Measurements from ENCODE around the gene ANHX. TPM values are rescaled to one million over a fixed set of nuclear protein-coding genes. Genes with fewer than 3 reads are reported as not detected.
"Not testable (repeated sequence)": the region's sequence is repeated elsewhere in the genome, so short reads cannot be mapped to it uniquely, and the experiment has no call there.

The ANHX gene
- not detected for total RNA-seq

DNA sequence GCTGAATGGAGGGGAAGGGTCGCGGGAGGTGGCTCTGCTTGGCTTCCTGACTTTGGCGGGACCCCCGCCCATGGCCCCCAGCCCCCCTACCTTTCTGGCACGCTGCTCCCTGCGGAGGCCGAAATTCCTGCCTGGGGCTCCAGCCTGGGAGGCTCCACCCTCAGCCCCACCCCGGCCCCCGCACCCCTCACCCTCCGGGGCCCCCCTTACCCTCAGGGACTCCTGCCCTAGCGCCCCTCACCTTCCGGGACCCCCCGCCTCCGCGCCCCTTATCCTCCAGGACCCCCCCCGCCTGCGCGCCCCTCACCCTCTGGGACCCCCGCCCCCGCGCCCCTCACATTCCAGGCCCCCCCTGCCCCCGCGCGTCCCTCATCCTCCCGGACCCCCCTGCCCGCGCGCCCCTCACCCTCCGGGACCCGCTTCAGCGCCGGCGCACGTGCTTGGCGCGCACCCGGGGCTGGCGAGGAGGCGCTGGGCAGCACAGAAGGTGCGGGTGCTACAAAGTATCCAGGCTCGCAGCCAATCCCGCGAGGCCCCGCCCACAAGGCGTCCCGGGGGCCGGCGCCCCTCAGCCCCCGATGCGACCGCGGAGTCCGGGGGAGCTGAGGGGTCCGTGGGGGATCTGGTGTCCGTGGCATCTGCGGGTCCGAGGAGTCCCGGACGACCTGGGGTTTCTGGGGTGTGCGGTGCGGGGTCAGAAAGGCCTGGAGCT, at the start of gene ANHX:
Gene ANHX, minus strand, starts transcription at position 477 of the 712 bp plus-strand sequence. CDS start 1,521 bp downstream, outside the sequence.
- DNase-seq (ENCODE audit: low spot score), result no peak

DNA sequence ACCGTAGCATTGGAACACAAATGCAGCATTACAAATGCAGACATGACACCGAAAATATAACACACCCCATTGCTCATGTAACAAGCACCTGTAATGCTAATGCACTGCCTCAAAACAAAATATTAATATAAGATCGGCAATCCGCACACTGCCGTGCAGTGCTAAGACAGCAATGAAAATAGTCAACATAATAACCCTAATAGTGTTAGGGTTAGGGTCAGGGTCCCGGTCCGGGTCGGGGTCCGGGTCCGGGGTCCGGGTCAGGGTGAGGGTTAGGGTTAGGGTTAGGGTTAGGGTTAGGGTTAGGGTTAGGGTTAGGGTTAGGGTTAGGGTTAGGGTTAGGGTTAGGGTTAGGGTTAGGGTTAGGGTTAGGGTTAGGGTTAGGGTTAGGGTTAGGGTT, 29.0 kb upstream of the ANHX start:
- not testable (repeated sequence) for DNase-seq (ENCODE audit: low spot score)

DNA sequence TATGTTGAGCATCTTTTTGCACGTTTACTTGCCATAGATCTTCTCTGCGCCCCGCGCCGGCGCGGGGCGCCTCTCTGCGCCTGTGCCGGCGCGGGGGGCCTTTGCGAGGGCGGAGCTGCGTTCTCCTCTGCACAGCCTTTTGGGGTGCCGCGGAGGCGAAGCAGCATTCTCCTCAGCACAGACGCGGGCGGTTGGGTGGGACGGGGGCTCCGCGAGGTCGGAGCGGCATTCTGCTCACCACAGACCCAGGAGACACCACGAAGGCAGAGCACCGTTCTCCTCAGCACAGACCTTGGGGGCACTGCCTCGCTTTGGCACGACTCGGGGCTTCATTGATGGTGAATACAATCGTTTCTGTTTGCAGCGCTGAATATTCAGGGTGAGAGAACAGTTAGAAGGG, 28.5 kb upstream of the ANHX start:
- DNase-seq (ENCODE audit: low spot score), result no peak

DNA sequence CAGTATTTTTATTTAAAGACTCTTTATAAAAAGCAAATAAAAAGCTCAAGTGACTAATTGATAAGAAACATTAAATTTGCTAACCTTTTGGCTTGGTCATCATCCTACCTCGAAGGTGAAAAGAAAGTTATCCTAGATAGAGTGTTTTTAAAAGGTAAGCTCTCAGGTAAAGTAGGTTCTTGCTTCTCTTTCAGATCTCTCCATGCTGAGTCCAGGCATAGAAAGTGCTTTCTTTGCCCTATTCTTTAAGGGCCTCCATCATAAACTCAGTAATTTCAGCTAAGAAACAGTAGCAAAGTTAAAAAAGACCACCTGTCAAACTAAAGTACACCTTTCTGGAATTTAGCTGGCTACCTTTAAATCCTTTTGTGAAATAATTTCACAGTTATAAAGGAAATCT, 20.6 kb upstream of the ANHX start:
- DNase-seq (ENCODE audit: low spot score), result no peak

DNA sequence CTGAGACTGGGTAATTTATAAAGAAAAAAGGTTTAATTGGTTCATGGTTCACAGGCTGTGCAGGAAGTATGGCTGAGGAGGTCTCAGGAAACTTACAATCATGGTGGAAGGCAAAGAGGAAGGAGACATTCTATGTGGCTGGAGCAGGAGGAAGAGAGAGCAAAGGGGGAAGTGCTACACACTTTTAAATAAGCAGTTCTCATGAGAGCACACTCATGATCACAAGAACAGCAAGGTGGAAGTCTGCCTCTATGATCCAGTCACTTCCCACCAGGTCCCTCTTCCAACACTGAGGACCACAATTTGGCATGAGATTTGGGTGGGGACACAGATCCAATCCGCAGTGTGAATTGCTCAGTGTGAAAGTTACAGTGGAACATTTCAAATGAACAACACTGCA, 20.2 kb upstream of the ANHX start:
- not testable (repeated sequence) for DNase-seq (ENCODE audit: low spot score)

DNA sequence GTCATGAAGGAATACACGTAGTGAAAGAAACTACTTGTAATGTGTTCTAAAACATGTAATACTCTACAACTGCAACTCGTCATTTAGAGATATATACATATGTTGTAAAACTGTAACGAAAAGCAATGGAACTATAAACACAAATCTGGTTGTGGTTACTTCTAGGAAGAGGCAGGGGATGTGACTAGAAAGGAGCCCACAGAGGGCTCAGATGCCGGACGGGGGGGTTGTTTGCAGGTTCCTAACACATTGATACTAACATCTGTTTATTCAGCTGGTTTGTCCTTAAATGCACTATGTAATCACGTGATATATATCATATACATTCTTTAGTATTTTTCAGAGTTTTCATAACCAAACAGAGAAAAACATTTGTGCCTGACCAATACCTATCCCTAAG, 16.1 kb upstream of the ANHX start:
- no peak for DNase-seq (ENCODE audit: low spot score)

DNA sequence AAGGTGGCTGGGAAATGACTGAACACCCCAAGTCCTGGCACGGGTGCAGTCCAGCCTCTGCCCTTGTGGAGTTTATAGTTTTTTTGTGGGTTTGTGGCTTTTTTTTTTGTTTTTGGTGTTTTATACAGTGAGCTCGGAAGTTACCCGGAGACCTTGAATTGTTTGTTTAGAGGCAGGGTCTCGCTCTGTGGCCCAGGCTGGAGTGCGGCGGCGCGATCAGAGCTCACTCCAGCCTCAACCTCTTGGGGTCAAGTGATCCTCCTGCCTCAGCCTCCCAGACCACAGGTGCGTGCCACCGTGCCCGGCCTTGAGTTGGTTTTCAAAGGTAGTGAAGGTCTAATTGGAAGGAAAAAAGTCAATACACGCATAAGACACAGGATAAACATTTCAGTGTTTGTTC, 879 bp upstream of the ANHX start:
- no peak for DNase-seq (ENCODE audit: low spot score)

DNA sequence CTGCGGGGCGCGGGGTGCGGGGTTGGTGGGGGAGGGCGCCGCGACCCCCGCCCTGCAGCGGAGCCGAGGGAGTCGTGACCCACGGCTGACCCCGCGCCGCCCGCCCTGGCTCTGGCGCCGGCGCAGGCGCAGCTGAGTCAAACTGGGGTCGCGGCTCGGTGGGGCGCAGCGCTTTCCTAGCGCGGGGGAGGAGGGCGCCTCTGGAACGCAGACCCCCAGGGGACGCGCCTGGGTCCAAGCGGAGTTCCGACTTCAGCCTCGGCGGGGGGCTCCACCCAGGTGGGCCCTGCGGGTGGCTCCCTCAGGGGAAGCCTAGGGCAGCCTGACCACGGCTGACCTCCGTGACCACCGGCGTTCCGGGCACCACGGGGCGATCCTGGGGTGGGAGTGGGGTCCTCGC, 467 bp upstream of the ANHX start:
- DNase-seq (ENCODE audit: low spot score), result no peak

DNA sequence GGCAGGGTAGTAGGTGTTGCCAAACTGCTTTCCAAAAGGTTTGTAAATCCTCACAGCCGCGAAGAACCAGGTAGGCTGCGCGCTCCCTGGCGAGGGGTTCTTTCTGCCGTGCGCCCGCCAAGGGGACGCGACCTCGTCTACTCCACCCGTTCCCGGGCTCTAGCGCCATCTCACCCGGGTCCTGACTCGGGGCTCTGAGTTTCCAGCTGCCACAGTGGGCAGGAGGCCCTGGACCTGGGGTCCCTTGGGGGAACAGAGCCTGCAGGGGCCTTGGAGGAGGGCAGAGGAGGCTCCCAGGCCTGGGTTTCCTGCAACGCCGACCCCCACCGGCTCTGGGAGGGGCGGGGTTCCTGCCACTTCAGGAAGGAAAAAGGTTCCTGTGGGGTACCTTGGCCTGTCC, 706 bp downstream of the ANHX start:
- no peak for DNase-seq (ENCODE audit: low spot score)

DNA sequence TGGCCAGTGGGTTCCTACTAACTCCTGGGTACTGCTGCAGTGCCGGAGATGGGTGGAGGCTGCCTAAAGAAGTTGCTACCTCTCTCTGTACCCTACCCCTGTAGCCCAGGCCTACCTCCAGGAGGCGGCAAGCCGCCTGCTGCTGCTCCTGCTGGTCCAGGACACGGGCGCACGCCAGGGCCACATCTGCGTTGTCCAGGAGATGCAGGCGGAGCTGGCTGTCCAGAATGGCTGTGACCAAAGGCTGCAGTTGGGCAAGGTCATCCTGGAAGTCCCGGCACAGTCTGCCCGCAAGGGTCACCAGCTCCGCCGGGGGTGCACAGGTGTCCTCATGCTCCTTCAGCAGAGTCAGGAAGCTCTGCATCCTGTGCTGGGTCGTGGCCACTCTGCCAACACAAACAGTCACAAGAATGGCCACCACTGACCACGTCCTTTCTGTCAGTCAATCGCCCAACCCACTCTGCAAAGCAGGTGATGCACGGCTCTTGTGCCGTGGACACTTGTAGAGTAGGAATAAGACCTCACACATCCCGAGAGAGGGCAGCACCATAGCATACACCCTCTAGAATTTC, 1.6 kb downstream of the ANHX start:
- DNase-seq (ENCODE audit: low spot score), result no peak

DNA sequence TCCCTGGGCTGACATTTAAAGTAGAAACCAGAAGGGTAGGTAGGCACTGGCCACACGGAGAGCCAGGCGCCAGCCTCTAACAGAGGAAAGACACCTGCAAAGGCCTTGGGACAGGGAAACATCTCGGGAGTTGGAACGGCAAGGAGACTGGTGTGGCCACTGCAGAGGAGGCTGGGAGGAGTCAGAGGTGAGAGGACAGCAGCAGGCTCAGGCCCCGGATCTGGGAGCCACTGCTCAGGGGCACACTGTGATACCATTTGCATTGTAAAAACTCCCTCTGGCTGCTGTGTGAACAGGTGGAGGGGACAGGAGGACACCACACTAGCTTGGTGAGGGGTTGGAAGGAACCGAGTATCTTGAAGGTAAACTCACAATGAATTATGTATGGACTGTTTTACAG, 2.7 kb downstream of the ANHX start:
- no peak for DNase-seq (ENCODE audit: low spot score)

DNA sequence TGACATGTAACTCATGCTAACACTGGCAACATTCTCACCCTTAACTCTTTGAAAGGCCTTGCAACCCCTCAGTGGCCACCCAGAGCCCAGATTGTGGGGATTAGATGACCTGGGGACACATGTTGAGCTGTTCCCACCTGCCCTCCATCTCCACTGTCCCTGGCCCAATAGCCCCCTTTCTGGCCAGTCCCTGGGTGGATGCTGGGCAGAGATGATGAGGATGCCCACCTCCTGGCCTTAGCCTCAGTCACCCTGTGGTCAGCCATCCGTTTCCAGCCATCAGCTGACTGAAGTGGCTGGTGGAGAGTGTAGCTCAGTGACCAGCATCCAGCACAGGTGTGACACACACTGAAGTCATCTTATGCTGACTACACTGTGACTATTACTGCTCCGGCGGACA, 4.7 kb downstream of the ANHX start:
- DNase-seq (ENCODE audit: low spot score), result no peak

DNA sequence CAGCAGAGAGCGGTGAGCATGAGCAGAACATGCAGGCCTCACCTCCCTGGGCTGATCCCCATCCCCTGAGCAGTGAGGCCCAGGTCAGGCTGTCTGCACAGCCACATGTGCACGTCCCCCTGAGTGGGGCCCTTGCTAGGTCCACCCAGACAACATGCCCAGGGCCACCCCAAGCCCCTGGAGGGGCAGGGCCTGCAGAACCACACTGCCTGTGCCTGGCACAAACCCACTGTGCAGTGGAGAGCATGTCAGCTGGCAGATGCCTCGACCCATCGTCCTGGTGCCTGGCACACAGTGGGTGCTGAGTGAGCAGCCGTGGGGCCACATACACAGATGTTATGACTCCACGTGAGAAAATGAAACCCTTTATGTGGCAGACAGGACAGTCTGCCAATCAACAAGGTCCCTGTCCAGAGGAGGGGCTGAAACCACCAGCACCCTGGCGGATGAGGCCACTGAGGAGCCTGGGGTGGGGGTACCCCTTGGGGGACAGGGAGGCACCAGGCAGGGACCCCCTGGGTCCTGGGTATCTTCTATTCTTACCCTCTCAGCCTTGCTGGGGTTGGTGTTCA, 8.3 kb downstream of the ANHX start:
- no peak for DNase-seq (ENCODE audit: low spot score)

DNA sequence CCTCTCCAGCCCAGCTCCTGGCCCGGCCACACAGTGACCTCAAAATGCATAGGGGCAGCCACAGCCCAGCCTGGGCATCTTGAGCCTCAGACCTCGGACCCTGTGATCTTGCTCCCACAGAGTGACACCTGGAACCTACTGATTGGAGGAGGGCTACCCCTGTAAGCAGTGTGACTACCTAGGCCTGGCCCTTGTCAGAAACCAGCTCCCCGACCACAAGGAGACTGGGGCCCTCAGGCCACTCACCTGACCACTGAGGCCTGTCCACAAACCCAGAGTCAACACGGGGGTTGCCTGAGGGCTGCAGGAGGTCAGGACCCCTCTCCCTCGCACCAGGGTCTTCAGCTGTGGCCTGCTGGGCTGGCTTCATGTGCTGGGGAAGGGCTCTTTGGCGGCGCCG, 9.0 kb downstream of the ANHX start:
- no peak for DNase-seq (ENCODE audit: low spot score)

DNA sequence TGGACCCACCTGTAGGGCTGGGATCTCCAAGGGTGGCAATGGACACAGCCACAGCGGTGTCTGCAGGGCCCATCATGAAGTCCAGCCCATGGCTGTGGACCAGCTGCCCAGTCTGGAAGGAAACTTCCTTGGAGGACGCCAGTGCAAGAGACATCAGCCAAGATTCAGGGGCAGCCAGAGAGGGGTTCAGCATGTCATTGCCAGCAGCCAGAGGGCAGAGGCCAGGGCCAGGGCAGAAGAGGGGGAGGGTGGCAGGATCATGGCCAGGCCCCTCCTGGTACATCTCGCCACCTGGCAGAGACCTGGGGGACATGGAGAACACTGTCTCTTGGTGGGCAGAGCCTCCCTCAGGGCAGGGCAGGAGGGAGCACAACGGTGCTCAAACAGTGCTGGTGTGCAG, 10.2 kb downstream of the ANHX start:
- no peak for DNase-seq (ENCODE audit: low spot score)

DNA sequence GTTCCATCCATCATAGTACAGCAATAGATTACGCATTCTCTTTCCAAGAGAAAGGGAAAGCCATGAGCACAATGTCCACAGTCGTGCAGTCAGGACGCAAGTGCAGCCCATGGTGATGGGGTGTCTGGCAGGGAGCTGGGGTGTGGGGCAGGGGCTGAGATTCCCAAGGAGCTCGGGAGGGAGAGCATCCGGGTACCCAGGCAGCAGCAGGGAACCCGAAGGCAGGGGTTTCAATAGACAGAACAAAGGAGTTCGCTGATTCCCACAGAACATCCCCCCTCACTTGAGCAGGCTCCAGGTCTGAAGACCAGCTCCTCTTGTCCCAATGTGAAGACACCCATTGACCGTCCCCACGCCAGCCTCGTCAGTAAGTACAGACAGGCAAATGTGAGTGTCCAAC, 13.5 kb downstream of the ANHX start:
- DNase-seq (ENCODE audit: low spot score), result no peak

DNA sequence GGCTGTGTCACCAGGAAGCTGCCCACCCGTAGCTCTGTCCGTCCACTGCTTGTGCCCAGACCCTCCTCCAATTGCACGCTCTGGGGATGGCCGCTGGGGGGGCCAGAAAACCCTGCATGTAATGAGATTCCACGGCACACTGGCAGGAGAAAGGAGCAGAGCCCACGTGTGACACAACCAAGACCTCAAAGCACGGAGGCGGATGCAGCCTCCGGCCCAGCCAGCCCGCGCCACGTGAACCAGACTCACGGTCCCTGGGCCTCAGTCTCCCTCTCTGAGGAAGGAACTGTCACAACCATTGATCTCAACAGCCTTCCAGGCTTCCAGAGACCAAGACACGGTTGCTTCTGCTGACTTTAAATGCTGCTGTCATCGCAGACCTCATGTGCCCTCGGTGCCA, 14.4 kb downstream of the ANHX start:
- DNase-seq (ENCODE audit: low spot score), result no peak

DNA sequence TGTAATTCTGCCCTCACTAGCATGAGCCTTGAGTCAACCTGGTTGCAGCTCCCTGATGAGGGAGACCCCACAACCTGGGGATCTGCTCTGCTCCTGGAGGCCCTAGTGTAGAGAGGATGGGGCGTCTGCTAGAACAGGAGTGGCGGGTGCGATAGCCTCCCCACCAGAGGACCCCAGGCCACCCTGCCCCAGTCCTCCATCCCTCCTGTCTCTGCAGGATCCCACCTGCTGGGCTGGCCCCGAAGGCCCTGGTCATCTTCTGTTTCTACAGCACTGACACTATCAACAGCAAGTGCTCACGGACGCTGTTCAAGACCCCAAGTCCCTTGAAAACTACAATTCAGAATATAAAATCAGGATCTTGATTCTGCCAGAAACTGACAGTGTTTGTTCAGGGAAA, 15.2 kb downstream of the ANHX start:
- DNase-seq (ENCODE audit: low spot score), result no peak

DNA sequence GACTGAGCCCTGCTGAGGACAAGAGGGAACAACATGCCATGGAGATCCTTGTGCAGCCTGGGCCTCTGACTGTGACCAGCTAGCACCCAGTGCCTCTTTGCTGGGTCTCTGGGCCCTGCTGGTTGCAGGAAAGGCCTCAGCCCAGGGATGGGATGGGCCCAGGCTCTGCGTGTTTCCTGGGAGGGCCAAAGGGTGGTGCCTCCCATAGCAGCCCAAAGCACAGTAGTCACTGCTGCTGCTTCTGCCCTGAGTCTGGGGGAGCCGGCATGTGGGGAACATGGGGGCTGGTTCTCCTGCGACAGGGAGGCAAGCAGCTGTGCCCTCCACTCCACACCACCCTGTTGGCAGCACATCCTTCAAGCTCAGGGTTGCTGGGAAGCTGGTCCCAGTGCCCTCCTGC, 18.5 kb downstream of the ANHX start:
- no peak for DNase-seq (ENCODE audit: low spot score)

DNA sequence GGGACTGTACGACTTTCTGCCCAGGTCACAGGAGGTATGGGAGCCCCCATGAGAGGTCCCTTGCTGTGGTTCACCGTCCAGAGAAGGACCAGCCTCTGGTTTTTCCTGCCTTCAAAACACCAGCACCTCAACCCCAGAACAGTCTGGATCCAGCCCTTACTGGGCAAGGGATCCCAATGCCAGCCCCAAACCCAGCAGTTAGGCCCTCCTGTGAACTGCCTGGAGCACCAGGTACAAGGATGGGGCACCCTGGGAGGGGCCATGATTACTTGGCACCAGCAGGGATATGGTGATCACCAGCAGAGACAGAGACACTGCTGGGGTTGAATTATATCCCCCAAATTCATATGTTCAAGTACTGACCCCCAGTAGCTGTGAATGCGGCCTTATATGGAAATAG, 20.0 kb downstream of the ANHX start:
- DNase-seq (ENCODE audit: low spot score), result no peak

DNA sequence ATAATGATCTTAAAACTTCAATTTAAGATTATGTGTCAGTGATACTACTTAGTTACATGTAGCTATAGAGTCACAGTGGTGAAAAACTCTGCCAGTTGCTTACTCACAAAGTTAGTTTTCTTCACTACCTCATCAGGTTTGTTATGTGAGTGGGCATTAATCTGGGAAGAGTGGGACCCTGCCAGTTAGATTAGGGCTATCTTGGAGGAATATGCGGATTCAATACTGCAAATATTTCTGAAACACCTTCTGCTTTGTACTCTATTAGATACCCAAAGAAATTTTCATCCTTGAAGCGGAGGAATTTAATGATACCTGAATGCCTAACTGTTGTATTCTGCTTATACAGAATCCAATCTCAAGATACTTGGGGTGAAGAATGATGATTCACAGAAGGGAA, 29.3 kb downstream of the ANHX start:
- no peak for DNase-seq (ENCODE audit: low spot score)

DNA sequence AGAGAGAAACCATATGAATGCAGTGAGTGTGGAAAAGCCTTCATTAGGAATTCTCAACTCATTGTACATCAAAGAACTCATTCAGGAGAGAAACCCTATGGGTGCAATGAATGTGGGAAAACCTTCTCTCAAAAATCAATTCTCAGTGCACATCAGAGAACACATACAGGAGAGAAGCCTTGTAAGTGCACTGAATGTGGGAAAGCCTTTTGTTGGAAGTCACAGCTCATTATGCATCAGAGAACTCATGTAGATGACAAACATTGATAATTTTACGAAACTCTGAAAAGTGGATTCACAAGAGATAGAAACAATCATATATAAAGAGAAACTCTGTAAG, 31.4 kb downstream of the ANHX start:
- no peak for DNase-seq (ENCODE audit: low spot score)

DNA sequence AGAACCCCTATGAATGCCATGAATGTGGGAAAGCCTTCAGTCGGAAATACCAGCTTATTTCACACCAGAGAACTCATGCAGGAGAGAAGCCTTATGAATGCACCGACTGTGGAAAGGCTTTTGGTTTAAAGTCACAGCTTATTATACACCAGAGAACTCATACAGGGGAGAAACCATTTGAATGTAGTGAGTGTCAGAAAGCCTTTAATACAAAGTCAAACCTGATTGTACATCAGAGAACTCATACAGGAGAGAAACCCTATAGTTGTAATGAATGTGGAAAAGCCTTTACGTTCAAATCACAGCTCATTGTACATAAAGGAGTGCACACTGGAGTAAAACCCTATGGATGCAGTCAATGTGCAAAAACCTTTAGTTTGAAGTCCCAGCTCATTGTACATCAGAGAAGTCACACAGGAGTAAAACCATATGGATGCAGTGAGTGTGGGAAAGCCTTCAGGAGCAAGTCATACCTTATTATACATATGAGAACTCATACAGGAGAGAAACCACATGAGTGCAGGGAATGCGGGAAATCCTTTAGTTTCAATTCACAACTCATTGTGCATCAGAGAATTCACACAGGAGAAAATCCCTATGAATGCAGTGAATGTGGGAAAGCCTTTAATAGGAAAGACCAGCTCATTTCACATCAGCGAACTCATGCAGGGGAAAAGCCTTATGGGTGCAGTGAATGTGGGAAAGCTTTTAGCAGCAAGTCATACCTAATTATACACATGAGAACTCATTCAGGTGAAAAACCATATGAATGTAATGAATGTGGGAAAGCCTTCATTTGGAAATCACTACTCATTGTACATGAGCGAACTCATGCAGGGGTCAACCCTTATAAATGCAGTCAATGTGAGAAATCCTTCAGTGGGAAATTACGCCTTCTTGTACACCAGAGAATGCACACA, 32.1 kb downstream of the ANHX start:
- no peak for DNase-seq (ENCODE audit: low spot score)
